Activated CD4-positive, alpha-beta T cell treated with anti-CD3 and anti-CD28 coated beads, Interleukin-2, Interleukin-6, amounts not matched to agents 100 ng/mL and 50 ng/mL, durations not matched to agents 16 hours and 8 hours (primary cell): ENCODE data around the gene RTN4IP1.
"Not testable (repeated sequence)": the region's sequence is repeated elsewhere in the genome, so short reads cannot be mapped to it uniquely, and the experiment has no call there.

Experiments used
- DNase-seq: peaks from one replicate; pipeline ENCODE4 v3.0.0-alpha.2; 2020

RTN4IP1 gene

GRCh38 chr6:106629103-106629858, at the start of gene RTN4IP1, which contains the start of gene QRSL1:
Gene RTN4IP1 (minus strand): TSS chr6:106629498. CDS start chr6:106629021, 477 bp downstream.
Gene QRSL1 (plus strand): TSS chr6:106629578. CDS start chr6:106629682, 104 bp downstream.
- peak; percentile 95 for DNase-seq

GRCh38 chr6:106677282-106677681, 48.0 kb upstream of the RTN4IP1 start:
- no peak for DNase-seq

- no peak for DNase-seq
Observed at GRCh38 chr6:106674541-106675229, 45.4 kb upstream of the RTN4IP1 start.

- DNase-seq: no peak
Observed at GRCh38 chr6:106671651-106672050, 42.4 kb upstream of the RTN4IP1 start.

- DNase-seq: no peak
Observed at GRCh38 chr6:106670236-106670635, 40.9 kb upstream of the RTN4IP1 start.

GRCh38 chr6:106667022-106667402, 37.7 kb upstream of the RTN4IP1 start:
- DNase-seq: no peak

GRCh38 chr6:106666282-106667021, 37.2 kb upstream of the RTN4IP1 start:
- no peak for DNase-seq

GRCh38 chr6:106662458-106662857, 33.2 kb upstream of the RTN4IP1 start:
- DNase-seq: no peak

GRCh38 chr6:106659859-106660258, 30.6 kb upstream of the RTN4IP1 start:
- no peak for DNase-seq

GRCh38 chr6:106658469-106658868, 29.2 kb upstream of the RTN4IP1 start:
- DNase-seq: no peak

GRCh38 chr6:106648651-106649308, 19.5 kb upstream of the RTN4IP1 start:
- DNase-seq: no peak

GRCh38 chr6:106643061-106643460, 13.8 kb upstream of the RTN4IP1 start:
- no peak for DNase-seq

GRCh38 chr6:106642476-106642875, 13.2 kb upstream of the RTN4IP1 start:
- no peak for DNase-seq

- no peak for DNase-seq
Observed at GRCh38 chr6:106639812-106640211, 10.5 kb upstream of the RTN4IP1 start.

GRCh38 chr6:106637717-106638341, 8.5 kb upstream of the RTN4IP1 start:
- DNase-seq: no peak

- DNase-seq: no peak
Observed at GRCh38 chr6:106637051-106637716, 7.9 kb upstream of the RTN4IP1 start.

GRCh38 chr6:106634565-106634964, 5.3 kb upstream of the RTN4IP1 start:
- no peak for DNase-seq

- DNase-seq: no peak
Observed at GRCh38 chr6:106631346-106631745, 2.0 kb upstream of the RTN4IP1 start.

- peak; percentile 27 for DNase-seq
Observed at GRCh38 chr6:106630366-106630765, 1.1 kb upstream of the RTN4IP1 start.

GRCh38 chr6:106629859-106630163, 513 bp upstream of the RTN4IP1 start:
- DNase-seq: no peak

- DNase-seq: no peak
Observed at GRCh38 chr6:106628658-106629102, 618 bp downstream of the RTN4IP1 start.

- not testable (repeated sequence) for DNase-seq
Observed at GRCh38 chr6:106627760-106628159, 1.5 kb downstream of the RTN4IP1 start.
